ENCODE measurements around the gene SPATA9.

- TF ChIP-seq CTCF (conservative IDR thresholded peaks at IDR 0.05) (no peak), ZFX (IDR thresholded peaks at IDR 0.05) (no peak)
Measured at GRCh38 chr5:95631991-95632675, 50.7 kb downstream of the SPATA9 start.
